HEK293 (cell line): ENCODE measurements around the gene OR2S2.

Source experiments
- ZNF157 ChIP-seq: fragments of 450-650 bp; formaldehyde crosslinking; IDR thresholded peaks from 2 replicates; pipeline ENCODE4 v1.5.1; 2016; ENCODE audit warnings: missing biosample characterization, missing genetic modification characterization
- ZNF274 ChIP-seq, 2 experiments: fragments of 200-500 bp in 1 of 2; fragments of 450-650 bp in 1 of 2; sonication (Bioruptor generic) in 1 of 2; formaldehyde crosslinking in 1 of 2; IDR thresholded peaks; 2 replicates each; pipeline versions ENCODE4 v1.5.1 to v1.6.1; 2014 to 2016; ENCODE audit warnings: borderline replicate concordance in 1 of 2, inconsistent platforms in 1 of 2, low read length in 1 of 2, missing biosample characterization in 1 of 2, missing genetic modification characterization in 1 of 2
- ZNF433 ChIP-seq: fragments of 450-650 bp; formaldehyde crosslinking; IDR thresholded peaks from 2 replicates; pipeline ENCODE4 v1.5.1; 2016; ENCODE audit warnings: missing biosample characterization, missing genetic modification characterization, low read depth
- TF ChIP-seq, protein P1 (sequence below): fragments of 450-650 bp; formaldehyde crosslinking; IDR thresholded peaks from 2 replicates; pipeline ENCODE4 v1.5.1; 2016; ENCODE audit warnings: missing biosample characterization, missing genetic modification characterization

DNA sequence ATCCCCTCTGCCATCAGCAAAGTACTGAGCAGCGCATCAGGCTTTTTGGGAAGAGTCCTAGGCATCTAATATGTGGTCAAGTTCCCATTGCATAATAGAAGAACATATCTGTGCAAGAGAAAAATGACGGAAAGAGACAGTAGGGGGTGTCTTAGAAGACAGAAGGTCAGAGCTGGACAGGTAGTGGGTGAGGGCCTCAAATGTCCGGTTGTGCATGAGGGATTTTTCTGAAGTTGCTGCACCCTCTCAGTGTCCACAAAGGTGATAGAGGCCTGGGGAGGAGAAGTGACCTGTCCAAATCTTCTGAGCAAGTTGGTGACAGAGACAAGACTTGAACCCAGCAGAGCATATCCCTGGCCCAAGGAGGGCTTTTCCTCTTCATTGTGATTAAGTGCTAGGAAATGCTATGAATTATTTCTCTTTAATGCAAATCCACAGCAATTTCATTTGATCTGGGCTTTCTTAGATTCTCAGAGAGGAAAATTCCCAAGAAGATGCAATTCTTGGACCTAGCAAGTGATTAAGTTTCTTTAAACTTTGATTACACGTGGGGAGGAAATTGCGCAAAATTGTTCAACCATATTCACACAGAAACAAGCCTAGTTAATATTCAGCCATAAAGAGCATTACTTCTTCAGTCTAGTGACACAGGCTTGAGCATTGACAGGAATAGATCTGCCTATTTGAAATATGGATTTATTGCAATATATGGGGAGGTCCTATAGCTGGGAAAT, at the start of gene OR2S2:
- TF ChIP-seq ZNF157 (tag by site-specific recombination) (no peak), ZNF274 (IDR thresholded peaks at IDR 0.05; ENCODE audit: low read length) (no peak), ZNF274 (tag by site-specific recombination; IDR thresholded peaks at IDR 0.05; ENCODE audit: borderline replicate concordance) (no peak), ZNF433 (tag by site-specific recombination) (no peak)
- TF ChIP-seq, protein P1, sequence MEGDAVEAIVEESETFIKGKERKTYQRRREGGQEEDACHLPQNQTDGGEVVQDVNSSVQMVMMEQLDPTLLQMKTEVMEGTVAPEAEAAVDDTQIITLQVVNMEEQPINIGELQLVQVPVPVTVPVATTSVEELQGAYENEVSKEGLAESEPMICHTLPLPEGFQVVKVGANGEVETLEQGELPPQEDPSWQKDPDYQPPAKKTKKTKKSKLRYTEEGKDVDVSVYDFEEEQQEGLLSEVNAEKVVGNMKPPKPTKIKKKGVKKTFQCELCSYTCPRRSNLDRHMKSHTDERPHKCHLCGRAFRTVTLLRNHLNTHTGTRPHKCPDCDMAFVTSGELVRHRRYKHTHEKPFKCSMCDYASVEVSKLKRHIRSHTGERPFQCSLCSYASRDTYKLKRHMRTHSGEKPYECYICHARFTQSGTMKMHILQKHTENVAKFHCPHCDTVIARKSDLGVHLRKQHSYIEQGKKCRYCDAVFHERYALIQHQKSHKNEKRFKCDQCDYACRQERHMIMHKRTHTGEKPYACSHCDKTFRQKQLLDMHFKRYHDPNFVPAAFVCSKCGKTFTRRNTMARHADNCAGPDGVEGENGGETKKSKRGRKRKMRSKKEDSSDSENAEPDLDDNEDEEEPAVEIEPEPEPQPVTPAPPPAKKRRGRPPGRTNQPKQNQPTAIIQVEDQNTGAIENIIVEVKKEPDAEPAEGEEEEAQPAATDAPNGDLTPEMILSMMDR (tag by site-specific recombination) = no peak
